Epithelial cell of umbilical artery (primary cell): ENCODE measurements around the gene TEKT5. TPM values are rescaled to one million over a fixed set of nuclear protein-coding genes. Genes with fewer than 3 reads are reported as not detected.

Experiments used
- total RNA-seq: library from RNA; depleted of rRNA; stranded (reverse); fragments of >200 nt; gene quantifications from 2 replicates; pipeline ENCODE4 v1.2.3, GENCODE V29; 2014

TEKT5 gene
- total RNA-seq: not detected in 2 replicates

DNA sequence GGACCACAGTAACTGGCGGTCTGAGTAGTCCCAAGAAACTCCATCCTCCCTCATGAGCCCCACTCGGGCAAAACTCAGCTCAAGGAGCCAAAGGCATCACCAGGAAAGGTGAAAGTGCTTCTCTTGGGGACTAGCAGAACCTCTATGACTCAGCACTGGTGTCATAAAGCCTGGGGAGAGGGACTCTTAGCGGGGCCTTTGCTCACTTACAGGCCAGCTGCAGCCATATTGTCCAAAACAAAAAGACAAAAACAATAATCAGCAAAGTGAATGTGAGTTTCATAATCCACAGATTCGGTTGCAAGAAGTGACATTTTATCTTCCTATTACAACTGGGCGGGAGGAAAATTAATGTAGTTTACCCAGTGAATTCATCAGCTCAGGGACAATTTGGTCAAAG is at the start of gene TEKT5:
Gene TEKT5, minus strand, starts transcription at position 101 of the 400 bp plus-strand sequence. Its CDS starts 57 bp downstream, at position 44.

GRCh38 chr16:10743610-10744369 is 49.1 kb upstream of the TEKT5 start, which contains the start of gene NUBP1:
NUBP1 (plus strand) TSS chr16:10743842; CDS start chr16:10743864, 22 bp downstream.

GRCh38 chr16:10579965-10580882 is 114.5 kb downstream of the TEKT5 start, which contains the start of gene EMP2:
EMP2 (minus strand) TSS chr16:10580598; CDS start chr16:10547617, 32,981 bp downstream.

Other genes with a start within 250 kb of the TEKT5 start
- 5.2 and 8.5 TPM in 2 replicates for gene EMP2, start 114.3 kb downstream of the TEKT5 start, total RNA-seq
- gene NUBP1, start 48.9 kb upstream of the TEKT5 start, total RNA-seq: 25.0 and 29.0 TPM in 2 replicates
- not detected in 2 replicates for gene TVP23A, start 123.9 kb upstream of the TEKT5 start, total RNA-seq
- gene CIITA, start 182.3 kb upstream of the TEKT5 start, total RNA-seq: 0.15 TPM in 1 of 2 replicates, not detected in the other
- 43.2 and 43.5 TPM in 2 replicates for gene DEXI, start 247.5 kb upstream of the TEKT5 start, total RNA-seq
- gene CLEC16A, start 249.6 kb upstream of the TEKT5 start, total RNA-seq: 13.6 and 15.7 TPM in 2 replicates